K562 (cell line): Measurements from ENCODE around the gene ARID5B. TPM values are rescaled to one million over a fixed set of nuclear protein-coding genes. Genes with fewer than 3 reads are reported as not detected.

Source experiments
- AFF1 ChIP-seq, 2 experiments: fragments of 450-650 bp; IDR thresholded peaks; 2 replicates each; pipeline ENCODE4 v1.6.1; 2018; ENCODE audit warnings: mild to moderate bottlenecking in 2 of 2, low read depth in 1 of 2; ENCODE audit not compliant: partially characterized antibody in 2 of 2
- CC2D1A ChIP-seq: fragments of 450-650 bp; IDR thresholded peaks from 2 replicates; pipeline ENCODE4 v1.6.1; 2017; ENCODE audit warnings: mild to moderate bottlenecking
- E4F1 ChIP-seq: fragments of 250-450 bp; sonication (Bioruptor Pico); IDR thresholded peaks from 2 replicates; pipeline ENCODE4 v1.5.0; 2021; ENCODE audit warnings: mild to moderate bottlenecking, borderline replicate concordance
- ELF2 ChIP-seq: fragments of 250-450 bp; sonication (Bioruptor Pico); IDR thresholded peaks from 2 replicates; pipeline ENCODE4 v1.5.0; 2021; ENCODE audit warnings: mild to moderate bottlenecking
- HBP1 ChIP-seq: fragments of 450-650 bp; formaldehyde crosslinking; IDR thresholded peaks from 2 replicates; pipeline ENCODE4 v1.4.0; 2022; ENCODE audit warnings: missing genetic modification characterization
- MLLT1 ChIP-seq, 2 experiments: fragments of 450-650 bp; IDR thresholded peaks; 2 replicates each; pipeline ENCODE4 v1.6.1; 2016
- NBN ChIP-seq: fragments of 450-650 bp; IDR thresholded peaks from 2 replicates; pipeline ENCODE4 v1.6.1; 2016; ENCODE audit warnings: low read depth, mild to moderate bottlenecking
- RBM14 ChIP-seq: fragments of 200-400 bp; formaldehyde crosslinking; IDR thresholded peaks from 2 replicates; pipeline ENCODE4 v1.6.1; 2018; ENCODE audit warnings: low read depth, mild to moderate bottlenecking, low read length, moderate library complexity, borderline replicate concordance; ENCODE audit not compliant: insufficient read depth
- RCOR1 ChIP-seq, 2 experiments: IDR thresholded peaks; 2 replicates each; pipeline ENCODE4 v1.6.1; 2012; ENCODE audit warnings: low read depth in 2 of 2, low read length in 2 of 2, borderline replicate concordance in 1 of 2, improper control_type of control experiment in 1 of 2
- TARDBP ChIP-seq: fragments of 450-650 bp; IDR thresholded peaks from 2 replicates; pipeline ENCODE4 v1.6.1; 2016
- ZBTB2 ChIP-seq: fragments of 450-650 bp; IDR thresholded peaks from 2 replicates; pipeline ENCODE4 v1.6.1; 2016; ENCODE audit warnings: antibody characterized with exemption
- ZFP36 ChIP-seq: fragments of 150-350 bp; IDR thresholded peaks from 2 replicates; pipeline ENCODE4 v1.6.1; 2018; ENCODE audit warnings: low read length, low read depth; ENCODE audit not compliant: partially characterized antibody
- ZNF224 ChIP-seq: sonication (generic); formaldehyde crosslinking; IDR thresholded peaks from 2 replicates; pipeline ENCODE4 v1.8.0; 2022; ENCODE audit warnings: mild to moderate bottlenecking, missing genetic modification reagents
- ZNF699 ChIP-seq: fragments of 250-450 bp; sonication (Bioruptor Pico); IDR thresholded peaks from 2 replicates; pipeline ENCODE4 v1.8.0; 2021; ENCODE audit warnings: mild to moderate bottlenecking, moderate library complexity; ENCODE audit not compliant: insufficient replicate concordance
- polyA plus RNA-seq, 8 experiments: library from polyadenylated mRNA; depleted of rRNA in 4 of 8; stranded (reverse) in 5 of 8; unstranded in 3 of 8; fragments of >200 nt; fragmentation: Nextera tagmentation in 2 of 8; fragmentation: Illumina TruSeq in 1 of 8; extraction: Ambion mirVana in 2 of 8; extraction: Trizol in 1 of 8; gene quantifications; 2 replicates each; pipeline versions ENCODE4 v1.2.1 to v1.2.3, GENCODE V29; 2011 to 2014; ENCODE audit warnings: inconsistent platforms in 1 of 8, missing spikeins in 1 of 8
- total RNA-seq, 7 experiments: library from RNA; depleted of rRNA in 6 of 7; stranded (reverse); fragments of >200 nt in 6 of 7; fragmentation: Illumina TruSeq in 2 of 7; extraction: Trizol in 2 of 7; gene quantifications; 2 replicates each; pipeline versions ENCODE4 v1.2.1 to v1.2.3, GENCODE V29; 2011 to 2021; ENCODE audit warnings: low replicate concordance in 1 of 7

ARID5B gene
- total and polyA plus RNA-seq, 9 of the 15 experiments (the other 6 are each of a cell fraction or from before 2014, with no cell fraction given): 0.48 to 1.6 (median 0.80) TPM

- TF ChIP-seq ZBTB2 (peak; percentile 30; the same call in 1 of the 2 replicates), TARDBP (peak; percentile 52; the same call in 1 of the 2 replicates), MLLT1 (IDR thresholded peaks at IDR 0.05) (peak; percentile 65 to 74; a peak in 1 of 4 replicates), ZNF699 (CRISPR knock-in tag) (no peak), ZFP36 (peak; percentile 1), RBM14 (no peak), AFF1 (IDR thresholded peaks at IDR 0.05; ENCODE audit: low read depth in 1 of 2, partially characterized antibody in 2 of 2) (peak in 1 of 2 experiments; percentile 67), ZNF224 (CRISPR knock-in tag) (no peak), RCOR1 (IDR thresholded peaks at IDR 0.05; ENCODE audit: borderline replicate concordance in 1 of 2, low read depth in 2 of 2, low read length in 2 of 2) (peak in 1 of 2 experiments; percentile 38; a peak in 1 of 4 replicates), ELF2 (CRISPR knock-in tag) (no peak), CC2D1A (peak; percentile 64; the same call in 1 of the 2 replicates), NBN (peak; percentile 61; the same call in 1 of the 2 replicates), HBP1 (CRISPR knock-in tag) (peak; percentile 23; the same call in 1 of the 2 replicates), E4F1 (no peak)
Observed at GRCh38 chr10:61902445-61903220, 1.1 kb downstream of the ARID5B start (continued).
